Measurements from ENCODE around the gene AGXT2.
A peak's percentile ranks its signal among the peaks of the same experiment; 100 is the strongest.

Gene AGXT2

GRCh38 chr5:35024911-35025510, 22.7 kb downstream of the AGXT2 start:
- in situ Hi-C loops (cut with MboI; ENCODE audit: low pct_unique_long_range_greater_than_20kb, low sequenced_read_pairs), result loop anchor here (25.0 kb wide), 1 partner anchor 538 kb away; no protein-coding TSS in a partner anchor

GRCh38 chr5:35023391-35024178, 24.2 kb downstream of the AGXT2 start:
- in situ Hi-C loops (cut with MboI; ENCODE audit: low pct_unique_long_range_greater_than_20kb, low sequenced_read_pairs), result loop anchor here (25.0 kb wide), 1 partner anchor 536 kb away; no protein-coding TSS in a partner anchor
- no peak for DNase-seq

More at GRCh38 chr5:35024911-35025510, 22.7 kb downstream of the AGXT2 start:
- DNase-seq, result no peak

- no peak for DNase-seq
- in situ Hi-C loops (cut with MboI; ENCODE audit: low pct_unique_long_range_greater_than_20kb, low sequenced_read_pairs), result loop anchor here (25.0 kb wide), 1 partner anchor 529 kb away; no protein-coding TSS in a partner anchor
Measured at GRCh38 chr5:35016174-35017051, 31.3 kb downstream of the AGXT2 start.

- no peak for DNase-seq
- in situ Hi-C loops (cut with MboI; ENCODE audit: low pct_unique_long_range_greater_than_20kb, low sequenced_read_pairs), result loop anchor here (25.0 kb wide), 1 partner anchor 528 kb away; no protein-coding TSS in a partner anchor
Measured at GRCh38 chr5:35015063-35015462, 32.7 kb downstream of the AGXT2 start.

GRCh38 chr5:35012796-35013195, 35.0 kb downstream of the AGXT2 start:
- in situ Hi-C loops (cut with MboI; ENCODE audit: low pct_unique_long_range_greater_than_20kb, low sequenced_read_pairs), result loop anchor here (25.0 kb wide), 1 partner anchor 525 kb away; no protein-coding TSS in a partner anchor
- DNase-seq, result no peak

GRCh38 chr5:35012365-35012764, 35.4 kb downstream of the AGXT2 start:
- in situ Hi-C loops (cut with MboI; ENCODE audit: low pct_unique_long_range_greater_than_20kb, low sequenced_read_pairs), result loop anchor here (25.0 kb wide), 1 partner anchor 525 kb away; no protein-coding TSS in a partner anchor
- DNase-seq, result no peak

- DNase-seq, result no peak
- in situ Hi-C loops (cut with MboI; ENCODE audit: low pct_unique_long_range_greater_than_20kb, low sequenced_read_pairs), result loop anchor here (25.0 kb wide), 1 partner anchor 523 kb away; no protein-coding TSS in a partner anchor
Measured at GRCh38 chr5:35010676-35011075, 37.1 kb downstream of the AGXT2 start.

GRCh38 chr5:35009657-35010056, 38.1 kb downstream of the AGXT2 start:
- in situ Hi-C loops (cut with MboI; ENCODE audit: low pct_unique_long_range_greater_than_20kb, low sequenced_read_pairs), result loop anchor here (25.0 kb wide), 1 partner anchor 522 kb away; no protein-coding TSS in a partner anchor
- no peak for DNase-seq

- no peak for DNase-seq
- in situ Hi-C loops (cut with MboI; ENCODE audit: low pct_unique_long_range_greater_than_20kb, low sequenced_read_pairs), result loop anchor here (25.0 kb wide), 1 partner anchor 522 kb away; no protein-coding TSS in a partner anchor
Measured at GRCh38 chr5:35009019-35009418, 38.7 kb downstream of the AGXT2 start.

- in situ Hi-C loops (cut with MboI; ENCODE audit: low pct_unique_long_range_greater_than_20kb, low sequenced_read_pairs), result loop anchor here (25.0 kb wide), 1 partner anchor 517 kb away; no protein-coding TSS in a partner anchor
- no peak for DNase-seq
Measured at GRCh38 chr5:35004771-35005170, 43.0 kb downstream of the AGXT2 start.

- DNase-seq, result no peak
- in situ Hi-C loops (cut with MboI; ENCODE audit: low pct_unique_long_range_greater_than_20kb, low sequenced_read_pairs), result loop anchor here (25.0 kb wide), 1 partner anchor 517 kb away; no protein-coding TSS in a partner anchor
Measured at GRCh38 chr5:35004200-35004599, 43.5 kb downstream of the AGXT2 start.

- peak; percentile 80 for DNase-seq
- in situ Hi-C loops (cut with MboI; ENCODE audit: low pct_unique_long_range_greater_than_20kb, low sequenced_read_pairs), result loop anchor here (25.0 kb wide), 1 partner anchor 516 kb away; no protein-coding TSS in a partner anchor
Measured at GRCh38 chr5:35003018-35003957, 44.5 kb downstream of the AGXT2 start.

- DNase-seq, result no peak
- in situ Hi-C loops (cut with MboI; ENCODE audit: low pct_unique_long_range_greater_than_20kb, low sequenced_read_pairs), result loop anchor here (25.0 kb wide), 1 partner anchor 515 kb away; no protein-coding TSS in a partner anchor
Measured at GRCh38 chr5:35002459-35002858, 45.3 kb downstream of the AGXT2 start.

- no peak for DNase-seq
- in situ Hi-C loops (cut with MboI; ENCODE audit: low pct_unique_long_range_greater_than_20kb, low sequenced_read_pairs), result loop anchor here (25.0 kb wide), 1 partner anchor 515 kb away; no protein-coding TSS in a partner anchor
Measured at GRCh38 chr5:35001842-35002241, 45.9 kb downstream of the AGXT2 start.

- DNase-seq, result no peak
- in situ Hi-C loops (cut with MboI; ENCODE audit: low pct_unique_long_range_greater_than_20kb, low sequenced_read_pairs), result no loop called here
Measured at GRCh38 chr5:34998058-34998789, 49.5 kb downstream of the AGXT2 start.

GRCh38 chr5:34996261-34996660, 51.5 kb downstream of the AGXT2 start:
- in situ Hi-C loops (cut with MboI; ENCODE audit: low pct_unique_long_range_greater_than_20kb, low sequenced_read_pairs), result no loop called here
- DNase-seq, result no peak

GRCh38 chr5:34993951-34994350, 53.8 kb downstream of the AGXT2 start:
- no peak for DNase-seq
- in situ Hi-C loops (cut with MboI; ENCODE audit: low pct_unique_long_range_greater_than_20kb, low sequenced_read_pairs), result no loop called here
